IMR-90 (cell line): ENCODE data around the gene CDK6. TPM values are rescaled to one million over a fixed set of nuclear protein-coding genes. Genes with fewer than 3 reads are reported as not detected.
A peak's percentile ranks its signal among the peaks of the same experiment; 100 is the strongest.

Experiments
- ATAC-seq: fragments of 200-7000 bp; cut with Tn5 transposase; 2 replicates; pipeline ENCODE4 v1.9.1; 2020; ENCODE audit warnings: low read depth, mild to moderate bottlenecking, moderate library complexity
- BruUV-seq: library from RNA; stranded (reverse); fragments of 400-500 nt; replicated peaks from 2 replicates; lab custom pipeline; 2021; lab: Mats Ljungman, UMichigan
- CTCF ChIA-PET: fragments of 300-600 bp; formaldehyde crosslinking; extraction: SDS; loops from one replicate; lab custom pipeline; 2021; ENCODE audit warnings: antibody characterized with exemption; lab: Yijun Ruan, JAX
- POLR2A ChIA-PET: fragments of 300-600 bp; sonication (Branson Sonifier 250); formaldehyde crosslinking; loops from one replicate; lab custom pipeline; 2022; ENCODE audit warnings: antibody characterized with exemption; ENCODE audit not compliant: unreplicated experiment; lab: Charles Lee
- DNase-seq: peaks from one replicate; pipeline ENCODE4 v3.0.0; 2013
- H2AFZ ChIP-seq: replicated peaks from 2 replicates; pipeline ENCODE3; 2013; ENCODE audit warnings: low read length, mild to moderate bottlenecking; ENCODE audit not compliant: poor library complexity
- H2AK5ac ChIP-seq: 2 replicates; pipeline ENCODE4 v1.6.1; 2013; ENCODE audit warnings: low read depth, low read length, inconsistent platforms
- H2AK9ac ChIP-seq: replicated peaks from 2 replicates; pipeline ENCODE3; 2013; ENCODE audit warnings: mild to moderate bottlenecking, low read depth, low read length, moderate library complexity; ENCODE audit not compliant: poor library complexity
- H2BK120ac ChIP-seq: 2 replicates; pipeline ENCODE4 v1.6.1; 2013; ENCODE audit warnings: low read depth, low read length, inconsistent platforms
- H2BK15ac ChIP-seq: 3 replicates; pipeline ENCODE4 v1.6.1; 2013; ENCODE audit warnings: low read depth, low read length, inconsistent platforms
- H2BK20ac ChIP-seq: 2 replicates; pipeline ENCODE4 v1.6.1; 2013; ENCODE audit warnings: low read depth, mild to moderate bottlenecking, inconsistent platforms, low read length, moderate library complexity
- H2BK5ac ChIP-seq: 2 replicates; pipeline ENCODE4 v1.6.1; 2013; ENCODE audit warnings: mild to moderate bottlenecking, low read depth, low read length, inconsistent platforms; ENCODE audit not compliant: poor library complexity, severe bottlenecking
- H3K14ac ChIP-seq: replicated peaks from 2 replicates; pipeline ENCODE4 v1.6.1; 2013; ENCODE audit warnings: low read depth, low read length, inconsistent platforms
- H3K18ac ChIP-seq: 2 replicates; pipeline ENCODE4 v1.6.1; 2013; ENCODE audit warnings: low read depth, low read length, control low read depth
- H3K23ac ChIP-seq: 2 replicates; pipeline ENCODE4 v1.6.1; 2013; ENCODE audit warnings: low read depth, low read length, inconsistent platforms
- H3K27ac ChIP-seq: 2 replicates; pipeline ENCODE4 v1.5.1; 2013; ENCODE audit warnings: mild to moderate bottlenecking, control low read depth, low read length; ENCODE audit not compliant: insufficient read depth
- H3K27me3 ChIP-seq: 2 replicates; pipeline ENCODE4 v1.6.1; 2013; ENCODE audit warnings: low read length; ENCODE audit not compliant: control insufficient read depth, insufficient read depth
- H3K36me3 ChIP-seq: 2 replicates; pipeline ENCODE4 v1.6.1; 2013; ENCODE audit warnings: low read length, mixed read lengths; ENCODE audit not compliant: control insufficient read depth, insufficient read depth
- H3K4ac ChIP-seq: 2 replicates; pipeline ENCODE4 v1.6.1; 2013; ENCODE audit warnings: low read depth, low read length, inconsistent platforms
- H3K4me1 ChIP-seq: 2 replicates; pipeline ENCODE4 v1.6.1; 2013; ENCODE audit warnings: low read length, mixed read lengths; ENCODE audit not compliant: control insufficient read depth, insufficient read depth
- H3K4me2 ChIP-seq: 2 replicates; pipeline ENCODE4 v1.6.1; 2013; ENCODE audit warnings: low read depth, mild to moderate bottlenecking, control low read depth, low read length, moderate library complexity
- H3K4me3 ChIP-seq: 2 replicates; pipeline ENCODE4 v1.5.1; 2013; ENCODE audit warnings: low read depth, mild to moderate bottlenecking, control low read depth, low read length, moderate library complexity; ENCODE audit not compliant: insufficient read depth
- H3K56ac ChIP-seq: 2 replicates; pipeline ENCODE4 v1.6.1; 2013; ENCODE audit warnings: low read length, inconsistent platforms; ENCODE audit not compliant: insufficient read depth; ENCODE audit errors: extremely low read depth
- H3K79me1 ChIP-seq, 2 experiments: 2 replicates each; pipeline ENCODE4 v1.6.1; 2013; ENCODE audit warnings: low read length in 2 of 2, inconsistent platforms in 1 of 2, low read depth in 1 of 2
- H3K9ac ChIP-seq: 2 replicates; pipeline ENCODE4 v1.6.1; 2013; ENCODE audit warnings: low read depth, low read length, control low read depth
- H3K9me1 ChIP-seq: 2 replicates; pipeline ENCODE4 v1.6.1; 2013; ENCODE audit warnings: low read length, inconsistent platforms; ENCODE audit not compliant: insufficient read depth
- H3K9me3 ChIP-seq: 2 replicates; pipeline ENCODE4 v1.6.1; 2013; ENCODE audit warnings: low read length; ENCODE audit not compliant: control insufficient read depth, insufficient read depth
- H4K20me1 ChIP-seq: 2 replicates; pipeline ENCODE4 v1.6.1; 2013; ENCODE audit warnings: low read length, inconsistent platforms; ENCODE audit not compliant: insufficient read depth
- H4K5ac ChIP-seq: 2 replicates; pipeline ENCODE4 v1.6.1; 2013; ENCODE audit warnings: mild to moderate bottlenecking, low read depth, low read length, control low read depth
- H4K8ac ChIP-seq, 2 experiments: 2 replicates each; pipeline ENCODE4 v1.6.1; 2013; ENCODE audit warnings: low read depth in 2 of 2, low read length in 2 of 2, control low read depth in 1 of 2, inconsistent platforms in 1 of 2
- H4K91ac ChIP-seq: 2 replicates; pipeline ENCODE4 v1.6.1; 2013; ENCODE audit warnings: low read depth, low read length, inconsistent platforms; ENCODE audit not compliant: insufficient read depth
- BHLHE40 ChIP-seq: fragments of 150-350 bp; IDR thresholded peaks from 2 replicates; pipeline ENCODE4 v1.6.1; 2016; ENCODE audit warnings: mild to moderate bottlenecking, low read depth, low read length
- CEBPB ChIP-seq: IDR thresholded peaks from 2 replicates; pipeline ENCODE4 v1.6.1; 2012; ENCODE audit warnings: low read depth, low read length, improper control_type of control experiment
- CHD1 ChIP-seq: IDR thresholded peaks from 2 replicates; pipeline ENCODE4 v1.6.1; 2012; ENCODE audit warnings: low read depth, low read length, improper control_type of control experiment
- CTCF ChIP-seq: conservative IDR thresholded peaks from 2 replicates; pipeline ENCODE4 v1.5.1; 2012; ENCODE audit warnings: mild to moderate bottlenecking, low read depth, low read length, improper control_type of control experiment
- FOS ChIP-seq: fragments of 150-350 bp; IDR thresholded peaks from 2 replicates; pipeline ENCODE4 v1.6.1; 2016; ENCODE audit warnings: low read depth, low read length
- MAFK ChIP-seq: IDR thresholded peaks from 2 replicates; pipeline ENCODE4 v1.6.1; 2012; ENCODE audit warnings: low read depth, low read length, improper control_type of control experiment
- MAZ ChIP-seq: IDR thresholded peaks from 2 replicates; pipeline ENCODE4 v1.6.1; 2012; ENCODE audit warnings: low read depth, mild to moderate bottlenecking, low read length, improper control_type of control experiment, moderate library complexity, borderline replicate concordance
- NFE2L2 ChIP-seq: fragments of 150-350 bp; IDR thresholded peaks from 2 replicates; pipeline ENCODE4 v1.6.1; 2016; ENCODE audit warnings: low read depth, mild to moderate bottlenecking, low read length
- RAD21 ChIP-seq: IDR thresholded peaks from 2 replicates; pipeline ENCODE4 v1.6.1; 2012; ENCODE audit warnings: low read length, improper control_type of control experiment
- RCOR1 ChIP-seq: IDR thresholded peaks from 2 replicates; pipeline ENCODE4 v1.6.1; 2012; ENCODE audit warnings: mild to moderate bottlenecking, low read length, improper control_type of control experiment; ENCODE audit not compliant: insufficient replicate concordance
- SMC3 ChIP-seq: fragments of 150-350 bp; IDR thresholded peaks from 2 replicates; pipeline ENCODE4 v1.6.1; 2016; ENCODE audit warnings: low read depth, mild to moderate bottlenecking, antibody characterized with exemption, low read length, moderate library complexity
- WGBS, 2 experiments: methylation state at CpG; one replicate each; pipeline versions ENCODE4 v1.1.5 to v1.1.7; 2013; ENCODE audit warnings: missing lambda C conversion rate in 2 of 2; ENCODE audit not compliant: insufficient read length in 1 of 2; ENCODE audit errors: extremely low coverage in 2 of 2; 5-methylcytosine and 5-hydroxymethylcytosine counted together
- dilution Hi-C: fragments of 300-500 bp; cut with HindIII; formaldehyde crosslinking; loops from one replicate; pipeline ENCODE4 v1.14.3; 2018; ENCODE audit warnings: low sequenced_read_pairs; ENCODE audit not compliant: unreplicated experiment
- in situ Hi-C: fragments of 300-500 bp; cut with MboI; formaldehyde crosslinking; loops from 3 replicates; pipeline ENCODE4 v1.14.3; 2019; ENCODE audit warnings: low sequenced_read_pairs, inconsistent platforms, mixed read lengths
- intact Hi-C: fragments of 100-400 bp; cut with micrococcal nuclease; formaldehyde crosslinking; loops from 2 replicates; pipeline ENCODE4 v1.10.0; 2022
- polyA plus RNA-seq, 3 experiments: library from polyadenylated mRNA; depleted of rRNA; stranded (reverse); fragments of >200 nt; gene quantifications; 2 replicates each; pipeline ENCODE4 v1.2.3, GENCODE V29; 2012; ENCODE audit warnings: low replicate concordance in 1 of 3
- total RNA-seq: library from RNA; depleted of rRNA; stranded (reverse); fragments of >200 nt; gene quantifications from 2 replicates; pipeline ENCODE4 v1.2.3, GENCODE V29; 2012
- TF ChIP-seq, protein P1 (sequence below): fragments of 150-350 bp; IDR thresholded peaks from 2 replicates; pipeline ENCODE4 v1.6.1; 2017; ENCODE audit warnings: mild to moderate bottlenecking, antibody characterized with exemption, low read length, low read depth

CDK6 gene
- total and polyA plus RNA-seq, 2 of the 4 experiments (the other 2 are of a cell fraction), result 21.5 to 195 TPM

GRCh38 chr7:92667816-92668535 is 168.4 kb downstream of the CDK6 start:
- H3K36me3 ChIP-seq, result peaks cover 16% of the 10 kb centered on the region
- BruUV-seq, result no TSS peak
- no peak overlapping the region for H4K5ac ChIP-seq
- no peak overlapping the region for H2AK9ac ChIP-seq
- no peak overlapping the region; the same call in 1 of the 2 replicates for H4K91ac ChIP-seq
- in situ Hi-C loops (no loop called here), intact Hi-C loops (no loop called here), dilution Hi-C loops (no loop called here)
- no peak overlapping the region for H3K56ac ChIP-seq
- H3K4me3 ChIP-seq, result no peak overlapping the region
- peaks cover 48% of the 10 kb centered on the region for H4K20me1 ChIP-seq
- H2AK5ac ChIP-seq, result no peak overlapping the region
- H3K27me3 ChIP-seq, result no peaks in the 10 kb centered on the region
- H3K9me1 ChIP-seq, result peaks cover 26% of the 10 kb centered on the region
- POLR2A ChIA-PET, result no interaction called here
- peak overlapping the region; percentile 65 for H3K4ac ChIP-seq
- no peak overlapping the region for H2AFZ ChIP-seq
- TF ChIP-seq CHD1 (no peak), MAFK (0 out of 2 replicates have a peak, but pooled peaks have one; percentile 1), CTCF (no peak), NFE2L2 (no peak), RAD21 (0 out of 2 replicates have a peak, but pooled peaks have one; percentile 2), SMC3 (no peak), CEBPB (peak; percentile 65), FOS (peak; percentile 44; the same call in 1 of the 2 replicates), RCOR1 (no peak), BHLHE40 (no peak), MAZ (no peak)
- TF ChIP-seq, protein P1, sequence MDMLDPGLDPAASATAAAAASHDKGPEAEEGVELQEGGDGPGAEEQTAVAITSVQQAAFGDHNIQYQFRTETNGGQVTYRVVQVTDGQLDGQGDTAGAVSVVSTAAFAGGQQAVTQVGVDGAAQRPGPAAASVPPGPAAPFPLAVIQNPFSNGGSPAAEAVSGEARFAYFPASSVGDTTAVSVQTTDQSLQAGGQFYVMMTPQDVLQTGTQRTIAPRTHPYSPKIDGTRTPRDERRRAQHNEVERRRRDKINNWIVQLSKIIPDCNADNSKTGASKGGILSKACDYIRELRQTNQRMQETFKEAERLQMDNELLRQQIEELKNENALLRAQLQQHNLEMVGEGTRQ, result no peak
- WGBS, 2 experiments, result no CpG with 5 or more reads among the region's 6 CpGs
- 0 out of 2 replicates have a peak overlapping the region, but pooled peaks have one; percentile 39 for H3K23ac ChIP-seq
- peak; percentile 83 for DNase-seq
- peaks cover 13% of the 10 kb centered on the region for H3K4me1 ChIP-seq
- H3K4me2 ChIP-seq, result peak overlapping the region; percentile 29; the same call in 1 of the 2 replicates
- H2BK15ac ChIP-seq, result 0 out of 3 replicates have a peak overlapping the region, but pooled peaks have one; percentile 12
- H3K9ac ChIP-seq, result no peak overlapping the region
- peak overlapping the region; percentile 89 for H2BK5ac ChIP-seq
- no peaks in the 10 kb centered on the region for H3K9me3 ChIP-seq
- CTCF ChIA-PET, result no interaction called here
- peak; percentile 81 for ATAC-seq
- 0 out of 2 replicates have a peak overlapping the region, but pooled peaks have one; percentile 25 for H2BK120ac ChIP-seq
- no peak overlapping the region for H3K18ac ChIP-seq
- no peak overlapping the region for H2BK20ac ChIP-seq
- H3K79me1 ChIP-seq, result peaks cover 47 to 82% of the 10 kb centered on the region in 2 experiments
- peak overlapping the region; percentile 27; the same call in 1 of the 2 replicates for H3K14ac ChIP-seq
- no peak overlapping the region; the same call in 1 of the 2 replicates for H3K27ac ChIP-seq
- peak overlapping the region in 1 of 2 experiments; percentile 48; a peak in 1 of 4 replicates for H4K8ac ChIP-seq
